Cerebellar cortex (tissue), 1 donor: Measurements from ENCODE around the gene PPP2R2B.

Experiments used
- DNase-seq: peaks from one replicate; pipeline ENCODE4 v3.0.0-alpha.2; 2015; ENCODE audit warnings: low spot score

The PPP2R2B gene

GRCh38 chr5:146781157-146781556 lies 97.4 kb downstream of the PPP2R2B start:
- no peak for DNase-seq

- no peak for DNase-seq
Measured at GRCh38 chr5:146779211-146779869, 99.2 kb downstream of the PPP2R2B start.

- DNase-seq = no peak
Measured at GRCh38 chr5:146778795-146779194, 99.8 kb downstream of the PPP2R2B start.

GRCh38 chr5:146778261-146778660 lies 100.3 kb downstream of the PPP2R2B start:
- no peak for DNase-seq

- DNase-seq = no peak
Measured at GRCh38 chr5:146772881-146773466, 105.6 kb downstream of the PPP2R2B start.

GRCh38 chr5:146770980-146771379 lies 107.6 kb downstream of the PPP2R2B start:
- DNase-seq = no peak

- DNase-seq = no peak
Measured at GRCh38 chr5:146770546-146770945, 108.0 kb downstream of the PPP2R2B start.

GRCh38 chr5:146767534-146767933 lies 111.0 kb downstream of the PPP2R2B start:
- no peak for DNase-seq

- no peak for DNase-seq
Measured at GRCh38 chr5:146766013-146766412, 112.5 kb downstream of the PPP2R2B start.

GRCh38 chr5:146765089-146765832 lies 113.3 kb downstream of the PPP2R2B start:
- DNase-seq = no peak

GRCh38 chr5:146762830-146763229 lies 115.7 kb downstream of the PPP2R2B start:
- no peak for DNase-seq

GRCh38 chr5:146761811-146762210 lies 116.7 kb downstream of the PPP2R2B start:
- DNase-seq = no peak

GRCh38 chr5:146758938-146759337 lies 119.6 kb downstream of the PPP2R2B start:
- no peak for DNase-seq

GRCh38 chr5:146758076-146758475 lies 120.5 kb downstream of the PPP2R2B start:
- DNase-seq = no peak

GRCh38 chr5:146756546-146756945 lies 122.0 kb downstream of the PPP2R2B start:
- no peak for DNase-seq

- no peak for DNase-seq
Measured at GRCh38 chr5:146755793-146756192, 122.8 kb downstream of the PPP2R2B start.

- DNase-seq = no peak
Measured at GRCh38 chr5:146754621-146755020, 123.9 kb downstream of the PPP2R2B start.

- DNase-seq = no peak
Measured at GRCh38 chr5:146753641-146754040, 124.9 kb downstream of the PPP2R2B start.

GRCh38 chr5:146751781-146752401 lies 126.7 kb downstream of the PPP2R2B start:
- no peak for DNase-seq

GRCh38 chr5:146751054-146751453 lies 127.5 kb downstream of the PPP2R2B start:
- DNase-seq = no peak

- DNase-seq = no peak
Measured at GRCh38 chr5:146748533-146748932, 130.0 kb downstream of the PPP2R2B start.

GRCh38 chr5:146745931-146746577 lies 132.5 kb downstream of the PPP2R2B start:
- peak; percentile 28 for DNase-seq
